HTR-8/SVneo (cell line): ENCODE data around the gene ANXA7.
"Not testable (repeated sequence)": the region's sequence is repeated elsewhere in the genome, so short reads cannot be mapped to it uniquely, and the experiment has no call there.

Source experiments
- DNase-seq: peaks from one replicate; pipeline ENCODE4 v3.0.0; 2011; ENCODE audit warnings: low spot score, mixed read lengths; ENCODE audit not compliant: insufficient read length
- FAIRE-seq: peaks from 2 replicates; lab custom pipeline; 2011; peaks lifted over from hg19 to GRCh38; lab: Jason Lieb, UNC

The ANXA7 gene

DNA sequence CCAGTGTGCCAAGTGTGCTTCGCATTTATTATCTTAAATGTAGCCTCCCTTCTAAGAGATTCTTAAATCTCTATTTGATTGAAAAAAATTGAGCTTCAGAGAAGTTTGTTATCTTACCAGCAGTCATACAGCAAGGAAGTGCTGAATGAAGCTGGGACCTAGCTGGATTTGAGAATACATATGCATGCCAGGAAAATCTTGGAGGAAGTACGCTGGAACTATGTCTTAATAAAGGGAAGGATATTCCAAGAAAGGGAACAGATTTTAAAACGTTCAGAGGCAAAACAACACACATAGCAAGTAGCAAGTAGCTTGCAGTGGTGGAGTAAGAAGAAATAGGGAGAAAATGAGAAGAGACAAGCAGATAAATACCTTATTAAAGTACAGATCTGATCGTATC is 56.7 kb downstream of the ANXA7 start:
- DNase-seq, result no peak
- FAIRE-seq, result no peak

DNA sequence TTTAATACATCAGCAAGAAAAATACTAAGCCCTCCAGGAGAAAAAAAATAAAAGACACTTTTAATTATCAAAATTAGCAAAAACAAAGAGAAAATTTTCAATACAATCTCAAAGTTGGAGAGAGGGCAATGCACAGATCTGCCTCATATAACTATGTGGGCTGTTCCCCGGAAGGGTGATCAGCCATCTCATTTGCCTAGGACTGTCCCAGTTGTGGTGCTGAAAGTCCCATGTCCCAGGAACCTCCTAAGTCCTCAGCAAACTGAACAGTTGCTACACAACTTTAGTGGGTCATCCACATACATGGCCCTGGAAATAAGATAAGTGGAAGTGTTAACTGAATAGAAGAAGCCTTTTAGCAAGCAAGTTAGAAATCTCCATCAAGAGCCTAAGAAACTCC is 69.6 kb downstream of the ANXA7 start:
- FAIRE-seq (no peak), DNase-seq (no peak)

DNA sequence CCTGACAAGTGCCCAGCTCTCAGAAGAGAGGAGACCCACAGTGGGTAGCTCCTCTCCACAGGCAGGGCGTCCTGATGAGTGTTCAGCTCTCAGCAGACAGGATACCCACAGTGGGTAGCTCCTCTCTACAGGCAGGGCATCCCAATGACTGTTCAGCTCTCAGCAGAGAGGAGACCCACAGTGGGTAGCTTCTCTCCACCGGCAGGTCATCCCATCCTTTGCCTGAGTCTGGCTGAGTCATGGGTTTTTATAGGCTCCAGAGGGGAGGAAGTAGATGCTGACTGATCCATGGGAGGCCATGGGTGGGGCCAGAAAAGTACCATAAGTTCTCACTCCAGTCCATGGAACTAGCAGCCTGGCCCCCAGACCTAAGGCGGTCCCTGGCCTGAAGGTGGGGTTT is 73.7 kb downstream of the ANXA7 start:
- DNase-seq, result no peak

DNA sequence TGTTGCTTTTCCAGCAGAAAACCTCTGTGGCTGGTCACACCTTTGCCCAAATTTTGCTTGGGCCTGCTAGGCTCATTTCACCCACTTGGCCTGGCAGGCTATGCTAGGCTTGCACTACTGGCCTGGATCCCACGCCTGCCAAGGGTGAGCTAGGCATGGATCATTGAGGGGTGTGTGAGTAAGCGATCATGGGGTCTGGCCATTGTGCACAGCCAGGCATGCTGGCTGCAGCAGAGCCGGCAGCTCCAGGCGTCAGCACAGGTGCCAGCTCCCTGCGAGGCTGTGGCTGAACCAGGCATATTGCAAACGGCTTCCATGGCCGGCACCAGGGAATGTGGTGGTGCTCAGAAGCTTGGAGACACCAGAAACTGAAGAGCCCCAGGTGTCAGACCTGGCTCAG is 74.4 kb downstream of the ANXA7 start:
- DNase-seq (no peak), FAIRE-seq (no peak)

More for the DNA sequence above, 73.7 kb downstream of the ANXA7 start:
- no peak for FAIRE-seq

DNA sequence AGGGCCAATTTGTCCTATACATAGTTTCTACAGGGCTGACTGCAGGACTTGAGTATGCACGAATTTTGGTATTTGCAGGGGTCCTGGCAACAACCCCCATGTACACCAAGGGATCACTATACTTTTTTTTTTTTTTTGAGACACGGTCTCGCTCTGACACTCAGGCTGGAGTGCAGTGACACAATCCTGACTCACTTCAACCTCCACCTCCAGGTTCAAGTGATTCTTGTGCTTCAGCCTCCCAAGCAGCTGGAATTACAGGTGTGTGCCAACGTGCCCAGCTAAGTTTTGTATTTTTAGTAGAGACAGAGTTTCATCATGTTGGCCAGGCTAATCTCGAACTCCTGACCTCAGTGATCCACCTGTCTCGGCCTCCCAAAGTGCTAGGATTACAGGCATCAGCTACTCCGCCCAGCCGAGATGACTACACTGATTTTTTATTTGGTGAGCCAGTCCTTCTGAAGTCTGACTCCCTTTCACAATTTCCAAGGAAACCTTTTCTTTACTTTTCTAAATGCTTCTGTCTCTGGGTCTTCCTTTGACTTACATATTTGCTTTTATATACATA is 75.0 kb downstream of the ANXA7 start:
- FAIRE-seq, result no peak
- no peak for DNase-seq

DNA sequence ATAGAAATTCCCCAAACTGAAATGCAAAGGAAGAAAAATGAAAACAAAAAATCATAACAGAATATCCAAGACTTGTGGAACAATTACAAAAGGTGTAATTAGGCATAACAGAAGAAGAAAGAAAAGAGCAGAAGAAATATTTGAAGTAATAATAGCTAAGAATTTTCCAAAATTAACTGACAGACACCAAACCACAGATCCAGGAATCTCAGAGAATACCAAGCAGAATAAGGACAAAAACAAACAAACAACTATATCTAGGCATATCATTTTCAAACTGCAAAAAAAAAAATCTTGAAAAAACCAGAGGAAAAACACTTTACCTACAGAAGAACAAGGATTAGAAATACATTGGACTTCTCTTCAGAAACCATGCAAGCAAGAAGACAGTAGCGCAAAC is 80.7 kb downstream of the ANXA7 start:
- FAIRE-seq (no peak), DNase-seq (no peak)

DNA sequence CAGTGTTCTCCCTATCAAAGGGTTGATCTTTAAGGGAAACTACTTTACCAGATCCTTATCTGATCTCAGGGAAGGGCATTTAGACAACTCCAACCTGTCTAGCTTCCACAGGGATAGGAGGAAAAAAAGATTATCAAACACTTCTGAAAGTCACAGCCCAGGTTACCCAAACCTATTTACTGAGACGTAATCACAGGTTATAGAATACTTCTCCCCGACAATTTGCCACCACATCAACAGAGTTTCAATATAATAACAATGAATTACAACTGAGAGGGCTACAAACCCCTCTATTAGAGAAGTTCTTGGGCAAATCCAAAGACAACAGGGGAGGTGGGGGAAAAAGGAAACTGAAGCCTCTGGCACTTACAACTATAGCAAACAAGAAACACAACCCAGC is 81.5 kb downstream of the ANXA7 start:
- DNase-seq (no peak), FAIRE-seq (no peak)

DNA sequence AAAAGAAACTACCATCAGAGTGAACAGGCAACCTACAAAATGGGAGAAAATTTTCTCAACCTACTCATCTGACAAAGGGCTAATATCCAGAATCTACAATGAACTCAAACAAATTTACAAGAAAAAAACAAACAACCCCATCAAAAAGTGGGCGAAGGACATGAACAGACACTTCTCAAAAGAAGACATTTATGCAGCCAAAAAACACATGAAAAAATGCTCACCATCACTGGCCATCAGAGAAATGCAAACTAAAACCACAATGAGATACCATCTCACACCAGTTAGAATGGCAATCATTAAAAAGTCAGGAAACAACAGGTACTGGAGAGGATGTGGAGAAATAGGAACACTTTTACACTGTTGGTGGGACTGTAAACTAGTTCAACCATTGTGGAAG is 85.3 kb downstream of the ANXA7 start:
- DNase-seq, FAIRE-seq: not testable (repeated sequence)

DNA sequence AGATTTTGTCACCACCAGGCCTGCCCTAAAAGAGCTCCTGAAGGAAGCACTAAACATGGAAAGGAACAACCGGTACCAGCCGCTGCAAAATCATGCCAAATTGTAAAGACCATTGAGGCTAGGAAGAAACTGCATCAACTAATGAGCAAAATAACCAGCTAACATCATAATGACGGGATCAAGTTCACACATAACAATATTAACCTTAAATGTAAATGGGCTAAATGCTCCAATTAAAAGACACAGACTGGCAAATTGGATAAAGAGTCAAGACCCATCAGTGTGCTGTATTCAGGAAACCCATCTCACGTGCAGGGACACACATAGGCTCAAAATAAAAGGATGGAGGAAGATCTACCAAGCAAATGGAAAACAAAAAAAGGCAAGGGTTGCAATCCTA is 88.6 kb downstream of the ANXA7 start:
- FAIRE-seq, DNase-seq: not testable (repeated sequence)
